GM19025 (cell line): ENCODE data around the gene CNKSR2.

Source experiments
- ATAC-seq: cut with Tn5 transposase; IDR thresholded peaks from one replicate; pipeline ENCODE4 v1.9.1; 2021; ENCODE audit warnings: mild to moderate bottlenecking, low read depth, moderate library complexity; ENCODE audit not compliant: unreplicated experiment

The CNKSR2 gene

DNA sequence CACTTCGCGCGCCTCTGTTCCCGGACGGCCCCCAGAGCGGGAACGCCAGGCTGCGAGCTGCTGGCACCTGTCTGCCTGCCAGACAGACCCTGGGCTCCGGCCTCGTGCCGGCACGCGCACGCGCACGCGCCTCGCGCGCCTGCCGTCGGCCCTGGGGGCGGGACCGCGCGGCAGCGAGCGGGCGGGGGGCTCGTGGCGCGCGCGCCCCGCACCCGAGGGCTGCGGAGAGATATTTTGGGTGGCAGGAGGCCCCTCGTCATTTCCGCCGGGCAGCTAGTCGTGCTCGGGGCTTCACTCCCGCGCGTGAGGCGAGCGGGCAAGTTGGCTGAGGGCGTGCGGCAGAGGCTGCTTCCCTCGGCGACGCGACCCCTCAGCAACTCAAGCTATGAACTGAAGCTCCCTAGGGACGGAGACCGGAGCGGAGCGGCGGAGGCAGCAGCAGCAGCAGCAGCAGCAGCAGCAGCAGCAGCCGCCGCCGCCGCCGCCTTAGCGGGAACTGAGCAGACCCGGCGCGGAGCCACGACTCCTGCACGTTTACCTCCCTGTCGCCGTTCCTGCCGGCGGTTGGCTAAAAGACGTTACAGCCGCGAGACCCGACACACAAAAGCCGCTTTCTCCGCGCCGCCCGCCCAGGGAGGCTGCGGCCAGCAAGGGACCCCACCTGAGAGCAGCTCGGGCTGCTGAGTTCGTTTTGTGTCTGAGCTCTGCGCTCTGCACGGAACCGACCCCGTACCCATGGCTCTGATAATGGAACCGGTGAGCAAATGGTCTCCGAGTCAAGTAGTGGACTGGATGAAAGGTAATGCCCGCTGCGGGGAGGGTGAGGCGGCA, at the start of gene CNKSR2:
Gene CNKSR2, plus strand, starts transcription at position 256 of the 831 bp plus-strand sequence. Its CDS starts 480 bp downstream, at position 736.
- peak; percentile 68 for ATAC-seq

- ATAC-seq, result no peak
These were observed 19.5 kb upstream of the CNKSR2 start for GRCh38 chrX:21354725-21355124.

- ATAC-seq, result no peak
These were observed 18.4 kb upstream of the CNKSR2 start for GRCh38 chrX:21355831-21356230.

- ATAC-seq, result no peak
These were observed 4.6 kb upstream of the CNKSR2 start for GRCh38 chrX:21369613-21370012.

GRCh38 chrX:21373001-21373400, 1.2 kb upstream of the CNKSR2 start:
- no peak for ATAC-seq

- ATAC-seq, result peak; percentile 33
These were observed 518 bp upstream of the CNKSR2 start for GRCh38 chrX:21373637-21374162.

- peak; percentile 4 for ATAC-seq
These were observed 933 bp downstream of the CNKSR2 start for GRCh38 chrX:21374994-21375707.

DNA sequence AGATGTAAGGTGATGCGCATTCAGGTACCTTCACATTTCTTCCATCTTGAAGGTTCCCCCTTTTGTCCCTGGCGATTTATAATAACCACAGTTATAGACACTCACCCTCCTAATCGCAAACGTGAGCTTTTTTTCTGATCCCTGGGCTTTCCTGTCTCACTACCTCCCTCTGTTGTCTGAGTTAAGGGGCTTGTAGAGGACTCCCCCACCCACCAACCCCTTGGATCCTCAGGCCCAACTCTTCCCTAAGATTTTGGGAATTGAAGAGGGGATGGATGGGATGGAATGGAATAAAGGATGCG, 1.4 kb downstream of the CNKSR2 start:
- ATAC-seq, result no peak

DNA sequence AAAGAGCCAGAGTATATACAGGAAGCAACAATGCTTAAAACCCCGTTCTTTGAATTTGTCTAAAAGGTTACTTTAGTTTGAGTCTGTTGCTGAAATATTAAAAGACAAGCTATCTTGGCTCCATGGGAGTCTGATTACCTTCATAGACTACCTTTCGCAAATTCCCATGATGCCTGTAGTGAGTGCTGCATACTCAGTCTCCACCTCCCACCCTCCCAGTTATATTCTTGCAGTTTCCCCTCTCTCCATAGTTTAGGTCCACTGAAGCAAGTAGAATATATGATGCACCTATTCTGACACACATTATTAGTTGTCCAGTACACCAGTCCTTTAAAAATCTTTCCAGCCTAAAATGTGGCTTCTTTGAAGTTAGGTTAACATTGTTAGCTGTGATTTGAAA, 2.4 kb downstream of the CNKSR2 start:
- ATAC-seq, result no peak

DNA sequence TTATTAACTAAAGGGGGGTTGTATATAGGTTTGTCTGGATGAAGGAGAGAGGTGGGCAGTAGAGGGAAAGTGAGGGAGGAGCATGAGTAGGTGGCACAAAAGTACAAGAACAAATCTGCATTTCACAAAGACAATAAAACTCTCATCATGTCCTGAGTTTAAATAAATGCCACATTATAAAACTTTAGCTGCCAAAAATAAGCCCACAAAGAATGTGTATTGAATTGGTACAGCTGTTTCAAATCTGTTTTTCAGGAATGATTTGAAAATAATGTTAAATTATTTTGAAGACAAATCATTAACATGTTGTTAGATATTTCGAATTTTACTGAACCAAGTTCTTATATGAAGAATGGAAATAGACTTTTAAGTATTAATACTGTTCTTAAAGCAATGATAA, 5.8 kb downstream of the CNKSR2 start:
- ATAC-seq, result no peak

GRCh38 chrX:21382715-21383114, 8.5 kb downstream of the CNKSR2 start:
- no peak for ATAC-seq

GRCh38 chrX:21383546-21383945, 9.3 kb downstream of the CNKSR2 start:
- no peak for ATAC-seq

GRCh38 chrX:21384178-21384577, 10.0 kb downstream of the CNKSR2 start:
- ATAC-seq, result no peak

GRCh38 chrX:21394792-21395191, 20.6 kb downstream of the CNKSR2 start:
- no peak for ATAC-seq

- ATAC-seq, result no peak
These were observed 24.2 kb downstream of the CNKSR2 start for GRCh38 chrX:21398426-21398825.

- ATAC-seq, result no peak
These were observed 26.3 kb downstream of the CNKSR2 start for GRCh38 chrX:21400408-21401121.

DNA sequence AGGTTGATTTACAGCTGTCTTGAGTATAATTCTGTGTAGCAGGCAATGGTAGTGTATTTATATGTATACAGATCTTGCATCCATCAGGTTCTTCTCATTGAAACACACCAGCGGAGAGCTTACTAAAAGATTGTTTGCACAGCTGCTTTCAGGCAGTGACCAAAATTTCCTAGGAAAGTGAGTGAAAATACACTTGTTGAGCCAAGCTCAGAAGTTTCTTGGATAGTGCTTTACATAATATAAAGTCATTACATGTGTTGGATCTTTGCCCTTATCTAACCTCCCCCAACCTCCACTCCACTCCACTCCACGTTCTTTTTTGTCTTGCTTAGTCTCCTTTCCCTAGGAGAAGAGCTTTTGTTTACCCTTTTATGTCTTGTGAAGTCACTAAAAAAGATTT, 34.1 kb downstream of the CNKSR2 start:
- no peak for ATAC-seq

- no peak for ATAC-seq
These were observed 34.6 kb downstream of the CNKSR2 start for GRCh38 chrX:21408788-21409187.

DNA sequence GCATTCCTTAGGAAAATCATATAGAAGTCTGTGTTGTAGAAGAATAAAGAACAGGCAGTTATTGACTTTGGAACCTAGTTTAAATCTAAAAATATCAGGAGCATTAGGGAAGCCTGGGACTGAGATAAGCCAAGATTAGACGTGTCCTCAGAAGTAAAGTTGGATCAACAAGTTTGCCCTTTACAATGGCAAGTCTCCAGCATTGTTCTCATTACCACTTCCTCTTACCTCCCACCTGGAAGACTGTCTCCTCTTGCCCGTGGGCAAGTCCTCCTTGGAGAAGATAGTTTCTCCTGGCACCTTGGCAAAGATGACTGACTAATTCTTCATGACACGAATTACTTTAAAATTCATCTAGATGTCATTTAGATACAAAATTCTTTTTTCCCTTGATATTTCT, 37.8 kb downstream of the CNKSR2 start:
- no peak for ATAC-seq

GRCh38 chrX:21412883-21413282, 38.7 kb downstream of the CNKSR2 start:
- ATAC-seq, result no peak

DNA sequence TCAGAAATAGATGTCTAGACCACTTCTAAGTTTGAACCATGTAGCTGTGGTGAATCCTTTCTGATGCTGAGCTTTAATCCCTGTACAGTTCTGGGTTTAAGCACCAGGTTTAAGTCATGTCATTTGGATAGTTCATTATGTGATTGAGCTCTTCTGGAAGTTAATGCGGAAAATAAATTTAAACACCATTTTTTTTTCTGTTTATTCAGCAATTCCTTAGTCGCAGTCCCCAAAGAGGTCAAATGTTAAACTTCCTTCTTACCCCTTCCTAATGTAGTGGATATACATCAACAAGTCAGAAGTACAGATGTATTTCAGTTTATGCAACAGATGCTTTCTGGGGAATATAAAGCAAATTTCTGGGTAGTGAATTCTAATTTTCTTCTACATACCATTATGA, 52.9 kb downstream of the CNKSR2 start:
- no peak for ATAC-seq
